GM12878 (cell line): ENCODE measurements around the gene NINL. TPM values are rescaled to one million over a fixed set of nuclear protein-coding genes. Genes with fewer than 3 reads are reported as not detected.

Experiments
- ATAC-seq: fragments of 200-7000 bp; cut with Tn5 transposase; 3 replicates; pipeline ENCODE4 v1.9.1; 2020; ENCODE audit warnings: mild to moderate bottlenecking, moderate library complexity
- BruUV-seq: library from RNA; stranded (reverse); fragments of 400-500 nt; replicated peaks from 2 replicates; lab custom pipeline; 2021; lab: Mats Ljungman, UMichigan
- CTCF ChIA-PET: fragments of 300-600 bp; sonication (Branson Sonifier 250); formaldehyde crosslinking; extraction: SDS; loops from one replicate; lab custom pipeline; 2021; ENCODE audit warnings: inconsistent platforms; lab: Yijun Ruan, JAX
- POLR2A ChIA-PET: fragments of 350-600 bp; formaldehyde crosslinking; extraction: SDS; loops from one replicate; lab custom pipeline; 2021; ENCODE audit warnings: inconsistent platforms; lab: Charles Lee
- RAD21 ChIA-PET: fragments of 300-600 bp; sonication (Branson Sonifier 250); formaldehyde crosslinking; loops from one replicate; lab custom pipeline; 2023; ENCODE audit warnings: antibody characterized with exemption; ENCODE audit not compliant: unreplicated experiment; lab: Charles Lee
- SMC1A ChIA-PET: fragments of 300-600 bp; sonication (Branson Sonifier 250); formaldehyde crosslinking; loops from one replicate; lab custom pipeline; 2023; ENCODE audit not compliant: unreplicated experiment, uncharacterized antibody; lab: Charles Lee
- DNase-seq: peaks from one replicate; pipeline ENCODE4 v3.0.0-alpha.2; 2011; ENCODE audit warnings: low read depth, low spot score
- FAIRE-seq: peaks from 3 replicates; lab custom pipeline; 2011; peaks lifted over from hg19 to GRCh38; lab: Jason Lieb, UNC
- H2AFZ ChIP-seq: 2 replicates; pipeline ENCODE4 v1.6.0; 2011; ENCODE audit warnings: low read depth, low read length, control low read depth; ENCODE audit not compliant: control insufficient read depth
- H3K27ac ChIP-seq: 2 replicates; pipeline ENCODE4 v1.5.1; 2011; ENCODE audit warnings: control low read depth; ENCODE audit not compliant: control insufficient read depth, insufficient read depth
- H3K27me3 ChIP-seq, 2 experiments: replicated peaks in 1 of 2; 2 replicates each; pipeline versions ENCODE4 v1.6.0 to v1.6.1; 2011; ENCODE audit warnings: low read length in 1 of 2; ENCODE audit not compliant: control insufficient read depth in 2 of 2, insufficient read depth in 2 of 2
- H3K36me3 ChIP-seq, 2 experiments: 2 replicates each; pipeline ENCODE4 v1.5.1; 2011; ENCODE audit warnings: low read length in 1 of 2; ENCODE audit not compliant: control insufficient read depth in 2 of 2, insufficient read depth in 2 of 2
- H3K4me1 ChIP-seq: 2 replicates; pipeline ENCODE4 v1.6.1; 2011; ENCODE audit warnings: mild to moderate bottlenecking, low read length, moderate library complexity, mixed read lengths; ENCODE audit not compliant: control insufficient read depth, insufficient read depth
- H3K4me2 ChIP-seq: 2 replicates; pipeline ENCODE4 v1.6.0; 2011; ENCODE audit warnings: control low read depth; ENCODE audit not compliant: control insufficient read depth, insufficient read depth
- H3K4me3 ChIP-seq: fragments of 200-600 bp; sonication (generic); 2 replicates; pipeline ENCODE4 v1.5.1; 2016
- H3K79me2 ChIP-seq: 2 replicates; pipeline ENCODE4 v1.6.0; 2011; ENCODE audit warnings: low read length; ENCODE audit not compliant: control insufficient read depth, insufficient read depth
- H3K9ac ChIP-seq: 2 replicates; pipeline ENCODE4 v1.8.0; 2011; ENCODE audit warnings: low read length, control low read depth, mixed read lengths; ENCODE audit not compliant: control insufficient read depth, insufficient read depth
- H3K9me3 ChIP-seq: replicated peaks from 3 replicates; pipeline ENCODE4 v1.5.1; 2011; ENCODE audit warnings: mild to moderate bottlenecking, low read length; ENCODE audit not compliant: control insufficient read depth, insufficient read depth
- H4K20me1 ChIP-seq: 2 replicates; pipeline ENCODE4 v1.6.0; 2011; ENCODE audit not compliant: control insufficient read depth, insufficient read depth
- ATF3 ChIP-seq: IDR thresholded peaks from 2 replicates; pipeline ENCODE4 v1.6.1; 2011; ENCODE audit warnings: low read depth, mild to moderate bottlenecking, low read length, moderate library complexity, borderline replicate concordance; ENCODE audit errors: extremely low read depth
- CHD4 ChIP-seq: fragments of 200-600 bp; sonication (generic); IDR thresholded peaks from 2 replicates; pipeline ENCODE4 v1.6.1; 2016; ENCODE audit warnings: mild to moderate bottlenecking
- FOS ChIP-seq: IDR thresholded peaks from 3 replicates; pipeline ENCODE4 v1.6.1; 2011; ENCODE audit warnings: borderline replicate concordance; ENCODE audit not compliant: insufficient read length; ENCODE audit errors: extremely low read depth
- HDGF ChIP-seq: fragments of 450-650 bp; IDR thresholded peaks from 2 replicates; pipeline ENCODE4 v1.6.1; 2016; ENCODE audit warnings: antibody characterized with exemption
- KLF5 ChIP-seq: fragments of 450-650 bp; IDR thresholded peaks from 2 replicates; pipeline ENCODE4 v1.6.1; 2014; ENCODE audit warnings: mild to moderate bottlenecking; ENCODE audit not compliant: partially characterized antibody
- NR2C2 ChIP-seq: IDR thresholded peaks from 2 replicates; pipeline ENCODE4 v1.6.1; 2011; ENCODE audit warnings: borderline replicate concordance, low read depth; ENCODE audit not compliant: control insufficient read depth, insufficient read length
- NRF1 ChIP-seq: conservative IDR thresholded peaks from 2 replicates; pipeline ENCODE4 v1.6.1; 2011; ENCODE audit warnings: mild to moderate bottlenecking, low read depth, low read length, improper control_type of control experiment
- RCOR1 ChIP-seq: conservative IDR thresholded peaks from 2 replicates; pipeline ENCODE4 v1.6.1; 2012; ENCODE audit warnings: low read depth, low read length, improper control_type of control experiment
- SKIL ChIP-seq: fragments of 450-650 bp; IDR thresholded peaks from 2 replicates; pipeline ENCODE4 v1.6.1; 2017; ENCODE audit warnings: mild to moderate bottlenecking, low read depth, inconsistent platforms; ENCODE audit not compliant: poor library complexity, severe bottlenecking
- TBL1XR1 ChIP-seq: IDR thresholded peaks from 2 replicates; pipeline ENCODE4 v1.6.1; 2012; ENCODE audit warnings: low read depth, low read length, improper control_type of control experiment
- WGBS: methylation state at CpG from one replicate; pipeline ENCODE4 v1.1.6; 2016; ENCODE audit warnings: low lambda C conversion rate; ENCODE audit not compliant: insufficient replicate concordance, insufficient coverage; ENCODE audit errors: missing lambda C conversion rate; 5-methylcytosine and 5-hydroxymethylcytosine counted together
- in situ Hi-C: fragments of 300-500 bp; cut with MboI; formaldehyde crosslinking; loops from 9 replicates; pipeline ENCODE4 v1.14.3; 2018; ENCODE audit warnings: mixed read lengths
- intact Hi-C: fragments of 100-400 bp; cut with micrococcal nuclease; formaldehyde crosslinking; loops from one replicate; pipeline ENCODE4 v1.14.2; 2022; ENCODE audit not compliant: unreplicated experiment
- polyA plus RNA-seq, 11 experiments: library from polyadenylated mRNA; depleted of rRNA in 4 of 11; unstranded in 6 of 11; stranded (reverse) in 5 of 11; fragments of >200 nt; fragmentation: Nextera tagmentation in 4 of 11; fragmentation: Illumina TruSeq in 1 of 11; extraction: Ambion mirVana in 4 of 11; extraction: Trizol in 1 of 11; gene quantifications; 1 replicate in 1 of 11; 2 replicates in 10 of 11; pipeline versions ENCODE4 v1.2.1 to v1.2.3, GENCODE V29; 2011 to 2016; ENCODE audit warnings: inconsistent platforms in 2 of 11, missing spikeins in 2 of 11, low read depth in 1 of 11
- total RNA-seq, 4 experiments: library from RNA; depleted of rRNA in 3 of 4; stranded (reverse); fragments of >200 nt in 3 of 4; fragmentation: Illumina TruSeq in 1 of 4; extraction: Trizol in 1 of 4; gene quantifications; 2 replicates each; pipeline versions ENCODE4 v1.2.1 to v1.2.3, GENCODE V29; 2013 to 2021

The NINL gene
- total and polyA plus RNA-seq, 10 of the 15 experiments (the other 5 are each of a cell fraction or from before 2014, with no cell fraction given) = 0.04 to 0.77 (median 0.23) TPM; not detected in 1

- ChIA-PET CTCF (no interaction called here), POLR2A (no interaction called here), RAD21 (no interaction called here), SMC1A (no interaction called here)
- in situ Hi-C loops (loop anchor here (5.0 to 25.0 kb wide), 4 partner anchors 60 to 658 kb away; no protein-coding TSS in a partner anchor), intact Hi-C loops (no loop called here)
- 37% methylated on average over 14 of the region's 15 CpGs for WGBS
- Histone ChIP-seq H4K20me1 (no peaks in the 10 kb centered on the region), H3K36me3 (no peaks in the 10 kb centered on the region), H3K4me2 (no peak overlapping the region), H3K27ac (no peak overlapping the region), H3K79me2 (no peaks in the 10 kb centered on the region), H3K4me3 (no peak overlapping the region), H3K4me1 (no peaks in the 10 kb centered on the region), H2AFZ (no peak overlapping the region), H3K27me3 (no peaks in the 10 kb centered on the region), H3K9me3 (no peaks in the 10 kb centered on the region), H3K9ac (no peak overlapping the region)
- BruUV-seq = no TSS peak
- TF ChIP-seq HDGF (no peak), RCOR1 (no peak), NR2C2 (no peak)
- ATAC-seq = no peak
- no peak for FAIRE-seq
- DNase-seq = no peak
Measured at GRCh38 chr20:25504366-25505135, 80.8 kb downstream of the NINL start.

GRCh38 chr20:25503936-25504335 is 81.4 kb downstream of the NINL start:
- Histone ChIP-seq H3K36me3 (no peaks in the 10 kb centered on the region), H4K20me1 (no peaks in the 10 kb centered on the region), H3K4me3 (no peak overlapping the region), H3K79me2 (no peaks in the 10 kb centered on the region), H3K27ac (no peak overlapping the region), H3K27me3 (no peaks in the 10 kb centered on the region), H3K9ac (no peak overlapping the region), H3K4me1 (no peaks in the 10 kb centered on the region), H2AFZ (no peak overlapping the region), H3K9me3 (no peaks in the 10 kb centered on the region), H3K4me2 (no peak overlapping the region)
- FAIRE-seq (no peak), ATAC-seq (no peak), DNase-seq (no peak)
- in situ Hi-C loops = loop anchor here (5.0 to 25.0 kb wide), 4 partner anchors 59 to 658 kb away; no protein-coding TSS in a partner anchor
- SMC1A ChIA-PET = no interaction called here
- intact Hi-C loops = no loop called here
- POLR2A ChIA-PET = no interaction called here
- CTCF ChIA-PET = no interaction called here
- WGBS = 45% methylated on average over 11 of the region's 12 CpGs
- RAD21 ChIA-PET = no interaction called here
- BruUV-seq = no TSS peak
- no peak for TF ChIP-seq FOS
- TF ChIP-seq RCOR1 = no peak
- TF ChIP-seq NRF1 = no peak
- TF ChIP-seq CHD4 = no peak
- TF ChIP-seq SKIL = no peak
- TF ChIP-seq ATF3 = no peak
- no peak for TF ChIP-seq TBL1XR1
- no peak for TF ChIP-seq HDGF
- TF ChIP-seq KLF5 = no peak
